Measurements from ENCODE around the gene MS4A14. TPM values are rescaled to one million over a fixed set of nuclear protein-coding genes. Genes with fewer than 3 reads are reported as not detected.

Gene MS4A14
- total RNA-seq, 2 experiments from 2014 or later, result not detected

DNA sequence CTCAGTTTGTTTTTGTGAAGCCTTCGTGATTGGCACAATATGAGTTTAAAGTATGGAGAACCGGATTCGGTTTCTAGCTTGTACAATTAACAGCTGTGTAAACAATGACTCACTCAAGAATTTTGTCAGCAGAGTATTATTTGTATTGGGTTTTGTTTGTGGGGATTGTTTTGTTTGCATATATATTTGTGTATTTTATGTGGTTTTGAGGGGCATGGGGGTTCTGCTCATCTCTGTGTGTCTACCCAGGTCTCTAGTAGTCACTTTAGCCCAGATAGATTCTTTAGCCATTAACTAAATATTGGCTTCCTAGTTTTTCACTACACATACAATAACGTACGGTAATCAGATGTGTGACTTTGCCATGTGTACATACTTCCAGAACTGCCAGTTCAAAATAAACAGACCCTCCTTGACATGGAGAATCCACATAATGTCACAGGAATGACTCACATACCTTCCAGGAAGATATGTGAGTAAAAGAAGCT is 25.4 kb upstream of the MS4A14 start:
- ChIA-PET POLR2A (no interaction called here), CTCF (interaction anchor here (0.7 to 1.5 kb wide), 3 partner anchors 8 to 26 kb away, joined by 3 read pairs; no protein-coding TSS in a partner anchor)
- H3K27me3 Mint-ChIP-seq, result peaks cover 18% of the 10 kb centered on the region
- H3K27ac Mint-ChIP-seq, result no peak overlapping the region
- H3K4me1 Mint-ChIP-seq, result no peaks in the 10 kb centered on the region
- DNase-seq, result no peak
- no peaks in the 10 kb centered on the region for H3K9me3 Mint-ChIP-seq
- no peaks in the 10 kb centered on the region for H3K36me3 Mint-ChIP-seq (ENCODE audit: low read depth)
- H3K4me3 Mint-ChIP-seq, result no peak overlapping the region

DNA sequence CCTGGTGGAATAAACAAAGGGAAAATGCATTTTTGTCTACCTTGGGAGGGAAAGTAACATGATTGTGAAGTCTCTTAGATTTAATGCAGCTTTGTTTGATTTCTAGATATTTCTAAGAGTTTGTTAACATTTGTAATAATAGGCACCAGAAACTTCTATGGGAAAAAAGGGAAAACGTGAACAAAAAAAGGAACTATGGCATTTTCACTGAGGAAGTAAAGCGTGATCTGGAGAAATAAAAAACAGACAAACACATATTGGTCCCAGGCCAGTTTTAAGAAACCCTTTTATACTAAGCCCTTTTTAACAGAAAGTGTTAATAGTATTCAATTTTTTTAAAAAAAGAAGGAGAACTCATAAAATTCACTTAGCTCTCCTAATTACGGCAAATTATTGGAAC is 24.9 kb upstream of the MS4A14 start:
- H3K9me3 Mint-ChIP-seq, result no peaks in the 10 kb centered on the region
- no peak overlapping the region for H3K27ac Mint-ChIP-seq
- H3K4me1 Mint-ChIP-seq, result no peaks in the 10 kb centered on the region
- no peak overlapping the region for H3K4me3 Mint-ChIP-seq
- H3K36me3 Mint-ChIP-seq (ENCODE audit: low read depth), result no peaks in the 10 kb centered on the region
- ChIA-PET CTCF (interaction anchor here (0.7 to 1.5 kb wide), 2 partner anchors 8 to 26 kb away, joined by 3 read pairs; no protein-coding TSS in a partner anchor), POLR2A (no interaction called here)
- H3K27me3 Mint-ChIP-seq, result peaks cover 18% of the 10 kb centered on the region
- no peak for DNase-seq

DNA sequence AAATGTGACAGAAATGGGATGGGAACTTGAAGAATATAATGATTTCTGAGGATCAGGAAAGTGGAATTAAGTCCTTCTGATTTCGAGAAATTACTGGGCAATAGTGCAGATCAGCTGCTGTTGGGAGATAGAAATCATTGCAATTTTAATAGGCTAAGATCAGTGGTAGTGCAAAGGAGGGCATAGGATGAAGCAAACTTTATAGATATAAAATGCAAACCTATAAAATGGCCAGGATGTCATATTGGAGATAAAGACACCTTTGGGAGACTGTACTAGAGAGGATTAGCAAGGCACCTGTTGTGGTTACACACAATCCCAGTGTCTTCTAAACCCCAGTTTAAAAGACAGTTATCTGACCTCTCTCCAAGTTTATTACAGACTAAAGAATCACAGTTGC is 24.4 kb upstream of the MS4A14 start:
- POLR2A ChIA-PET, result no interaction called here
- H3K36me3 Mint-ChIP-seq (ENCODE audit: low read depth), result no peaks in the 10 kb centered on the region
- peaks cover 18% of the 10 kb centered on the region for H3K27me3 Mint-ChIP-seq
- no peaks in the 10 kb centered on the region for H3K9me3 Mint-ChIP-seq
- H3K4me1 Mint-ChIP-seq, result no peaks in the 10 kb centered on the region
- no peak overlapping the region for H3K27ac Mint-ChIP-seq
- DNase-seq, result no peak
- CTCF ChIA-PET, result interaction anchor here (1.5 kb wide), 1 partner anchor 9 kb away, joined by 3 read pairs; no protein-coding TSS in a partner anchor
- no peak overlapping the region for H3K4me3 Mint-ChIP-seq

DNA sequence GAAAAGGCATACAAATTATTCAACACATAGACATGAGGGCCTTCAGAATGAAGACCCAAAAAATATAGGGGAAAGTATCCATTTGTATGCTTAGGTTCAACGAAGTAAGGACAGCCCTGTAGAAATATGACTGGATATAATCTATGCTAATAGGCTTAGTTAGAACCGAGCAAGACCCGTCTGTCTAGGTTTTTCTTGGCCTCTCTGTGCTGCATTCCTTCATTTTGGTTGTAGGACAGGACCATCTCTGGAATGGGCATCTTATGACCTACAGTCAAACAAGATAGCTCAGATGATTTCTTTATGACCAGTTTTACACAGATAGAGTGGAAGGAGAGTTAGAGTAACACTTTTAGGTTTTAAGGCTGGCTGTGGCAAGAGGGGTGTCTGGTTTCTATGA is 23.5 kb upstream of the MS4A14 start:
- Mint-ChIP-seq H3K4me3 (no peak overlapping the region), H3K36me3 (ENCODE audit: low read depth) (no peaks in the 10 kb centered on the region), H3K27me3 (peaks cover 18% of the 10 kb centered on the region), H3K4me1 (no peaks in the 10 kb centered on the region), H3K27ac (no peak overlapping the region), H3K9me3 (no peaks in the 10 kb centered on the region)
- CTCF ChIA-PET, result no interaction called here
- DNase-seq, result no peak
- POLR2A ChIA-PET, result no interaction called here

DNA sequence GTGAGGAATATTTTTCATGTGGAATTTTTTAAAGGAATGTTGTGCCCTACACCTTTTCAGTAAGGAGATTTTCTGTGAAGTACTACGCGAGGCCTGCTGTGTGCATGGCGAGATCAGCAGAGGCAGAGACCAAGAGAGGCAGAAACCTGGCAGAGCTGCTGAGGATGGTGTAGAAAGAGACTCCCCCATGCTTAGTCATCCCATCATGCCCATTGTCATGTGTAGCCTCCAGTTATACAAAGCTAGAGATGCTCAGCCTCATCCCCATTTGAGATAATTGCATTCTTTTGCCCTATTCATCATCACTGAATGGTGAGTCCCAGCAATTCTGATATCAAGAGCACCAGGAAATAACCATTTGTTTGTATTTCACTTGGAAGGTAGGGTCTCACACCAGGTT is 20.9 kb upstream of the MS4A14 start:
- no peaks in the 10 kb centered on the region for H3K36me3 Mint-ChIP-seq (ENCODE audit: low read depth)
- H3K9me3 Mint-ChIP-seq, result no peaks in the 10 kb centered on the region
- peaks cover 13% of the 10 kb centered on the region for H3K27me3 Mint-ChIP-seq
- H3K4me3 Mint-ChIP-seq, result no peak overlapping the region
- H3K27ac Mint-ChIP-seq, result no peak overlapping the region
- CTCF ChIA-PET, result no interaction called here
- POLR2A ChIA-PET, result no interaction called here
- peaks cover 5% of the 10 kb centered on the region for H3K4me1 Mint-ChIP-seq
- no peak for DNase-seq

DNA sequence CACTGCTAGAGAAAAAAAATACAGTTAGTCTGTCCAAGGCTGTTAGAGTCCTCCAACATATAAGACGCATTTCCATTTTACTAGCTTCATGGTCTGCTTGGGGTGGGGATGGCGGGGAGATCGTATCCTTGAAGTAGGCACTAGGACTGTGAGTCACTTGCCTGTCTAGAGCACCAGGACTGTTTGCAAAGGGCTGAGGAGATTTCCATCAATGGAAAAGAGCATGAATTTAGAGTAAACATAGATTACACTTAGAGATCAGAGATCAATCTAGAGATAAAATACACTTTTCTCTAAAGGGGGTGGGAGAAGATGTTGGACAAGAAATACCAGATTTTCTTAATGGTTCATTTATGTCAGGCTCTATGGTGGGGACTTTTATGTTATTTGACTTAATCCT is 19.7 kb upstream of the MS4A14 start:
- ChIA-PET POLR2A (no interaction called here), CTCF (no interaction called here)
- Mint-ChIP-seq H3K9me3 (no peaks in the 10 kb centered on the region), H3K27me3 (peaks cover 10% of the 10 kb centered on the region), H3K4me1 (peaks cover 5% of the 10 kb centered on the region), H3K4me3 (no peak overlapping the region), H3K36me3 (ENCODE audit: low read depth) (no peaks in the 10 kb centered on the region), H3K27ac (no peak overlapping the region)
- no peak for DNase-seq

DNA sequence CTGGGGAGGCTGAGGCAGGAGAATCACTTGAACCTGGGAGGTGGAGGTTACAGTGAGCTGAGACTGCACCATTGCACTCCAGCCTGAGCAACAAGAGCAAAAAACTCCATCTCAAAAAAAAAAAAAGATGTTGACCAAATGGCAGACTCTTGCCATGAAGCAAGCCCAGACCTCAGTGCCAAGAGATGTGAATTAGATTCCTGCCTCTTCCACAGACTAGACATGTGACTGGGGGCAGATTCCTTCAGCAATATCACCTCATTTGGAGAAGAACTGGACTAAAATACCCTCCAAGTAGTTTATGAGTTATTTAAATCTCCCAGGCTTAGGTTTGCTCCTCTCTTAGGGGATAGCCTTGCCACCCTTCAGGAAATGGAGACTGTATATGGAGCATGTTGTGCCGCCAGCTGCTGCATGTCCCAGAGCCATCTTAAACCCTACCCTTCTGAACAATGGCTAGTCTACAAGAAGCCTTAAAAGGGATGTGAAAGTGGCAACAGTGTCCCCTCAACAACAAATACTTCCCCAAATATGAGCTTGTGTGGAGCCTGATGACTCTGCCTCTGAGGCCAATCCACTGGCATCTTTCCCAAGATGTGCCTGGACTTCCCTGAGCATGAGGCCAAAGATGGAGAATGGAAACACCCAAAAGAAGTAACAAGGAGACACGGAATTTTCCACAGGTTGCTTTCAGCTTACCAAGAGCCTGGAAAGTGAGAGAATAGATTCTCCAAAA is 18.7 kb upstream of the MS4A14 start:
- H3K9me3 Mint-ChIP-seq, result no peaks in the 10 kb centered on the region
- DNase-seq, result no peak
- no peak overlapping the region for H3K4me3 Mint-ChIP-seq
- POLR2A ChIA-PET, result no interaction called here
- H3K27ac Mint-ChIP-seq, result no peak overlapping the region
- no peaks in the 10 kb centered on the region for H3K36me3 Mint-ChIP-seq (ENCODE audit: low read depth)
- H3K27me3 Mint-ChIP-seq, result peaks cover 8% of the 10 kb centered on the region
- H3K4me1 Mint-ChIP-seq, result peaks cover 5% of the 10 kb centered on the region
- CTCF ChIA-PET, result interaction anchor here (0.8 kb wide), 1 partner anchor 44 kb away, joined by 3 read pairs; no protein-coding TSS in a partner anchor

DNA sequence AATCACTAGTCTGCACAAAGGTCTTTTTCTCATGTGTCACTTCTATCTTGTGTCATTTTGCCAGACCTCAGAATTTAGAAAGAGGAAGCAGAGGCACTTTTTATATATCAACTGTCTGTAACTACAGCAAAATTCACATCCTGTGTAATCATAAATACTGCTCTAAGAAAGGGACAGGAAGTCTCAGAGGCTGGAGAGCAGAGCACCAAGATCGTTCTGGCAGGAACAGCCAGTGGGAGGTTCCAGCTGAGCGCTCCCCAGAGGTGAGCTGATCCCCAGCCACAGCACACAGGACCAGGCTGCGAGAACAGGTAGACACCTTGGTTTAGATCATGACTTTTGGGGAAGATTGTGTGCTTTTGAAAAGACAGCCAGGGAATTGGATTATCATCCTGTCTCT is 17.9 kb upstream of the MS4A14 start, which contains the start of gene MS4A7:
Gene MS4A7 (plus strand): TSS at position 179 of the 400 bp plus-strand sequence. CDS start 4,610 bp downstream, outside the sequence.
- no peak for DNase-seq
- no peak within 1 kb of the TSS for H3K4me3 Mint-ChIP-seq
- peaks cover 5% of the 10 kb centered on the region for H3K4me1 Mint-ChIP-seq
- peaks cover 8% of the 10 kb centered on the region for H3K27me3 Mint-ChIP-seq
- H3K36me3 Mint-ChIP-seq (ENCODE audit: low read depth), result no peaks in the 10 kb centered on the region
- no peaks in the 10 kb centered on the region for H3K9me3 Mint-ChIP-seq
- ChIA-PET CTCF (interaction anchor here (0.8 kb wide), 1 partner anchor 45 kb away, joined by 3 read pairs; no protein-coding TSS in a partner anchor), POLR2A (no interaction called here)
- H3K27ac Mint-ChIP-seq, result no peak within 1 kb of the TSS

DNA sequence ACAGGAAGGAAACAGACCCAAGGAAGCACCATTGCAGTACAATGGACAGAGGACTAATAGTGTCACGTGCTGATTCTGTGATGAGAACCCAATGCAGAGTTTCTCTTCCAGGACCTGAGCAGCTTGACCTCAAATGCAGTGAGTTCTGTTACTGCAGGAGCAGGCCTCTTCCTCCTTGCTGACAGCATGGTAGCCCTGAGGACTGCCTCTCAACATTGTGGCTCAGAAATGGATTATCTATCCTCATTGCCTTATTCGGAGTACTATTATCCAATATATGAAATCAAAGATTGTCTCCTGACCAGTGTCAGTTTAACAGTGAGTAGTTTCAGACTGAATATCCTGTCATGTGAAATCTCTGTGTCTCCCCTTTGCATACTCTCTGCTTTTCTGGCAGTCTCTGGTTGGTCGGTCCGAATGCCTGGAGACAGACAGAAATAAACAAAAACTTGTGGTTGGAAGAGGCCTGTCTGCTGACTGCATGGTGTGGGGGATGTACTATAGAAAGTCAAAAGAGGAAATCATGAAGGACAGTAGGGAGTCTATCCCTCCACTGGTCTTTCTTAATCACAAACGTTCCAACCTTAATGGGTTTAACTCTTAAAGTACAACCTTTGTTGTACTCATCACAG is 6.9 kb upstream of the MS4A14 start:
- CTCF ChIA-PET, result interaction anchor here (0.9 kb wide), 1 partner anchor 26 kb away, joined by 3 read pairs; no protein-coding TSS in a partner anchor

DNA sequence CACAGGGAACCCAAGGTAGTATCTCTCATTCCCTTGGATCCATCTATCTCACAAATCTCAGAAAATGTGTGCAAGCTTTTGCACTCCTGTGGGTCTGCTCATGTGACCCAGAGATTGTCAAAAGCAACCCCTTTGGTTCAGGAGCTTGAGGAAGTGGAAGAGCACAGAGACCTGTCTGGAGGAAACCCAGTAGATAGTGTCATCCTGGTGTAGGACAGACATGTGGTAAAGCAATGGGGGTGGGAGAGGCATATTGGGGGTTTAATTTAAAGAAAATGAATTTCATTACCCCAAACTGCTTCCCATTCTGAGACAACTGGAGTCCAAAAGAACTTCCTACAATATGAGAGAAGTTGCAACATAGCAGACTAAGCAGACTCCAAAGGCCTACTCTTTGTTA is 5.8 kb upstream of the MS4A14 start:
- Mint-ChIP-seq H3K27me3 (peaks cover 4% of the 10 kb centered on the region), H3K36me3 (ENCODE audit: low read depth) (no peaks in the 10 kb centered on the region), H3K4me3 (no peak overlapping the region), H3K4me1 (no peaks in the 10 kb centered on the region), H3K9me3 (no peaks in the 10 kb centered on the region), H3K27ac (no peak overlapping the region)
- no peak for DNase-seq
- CTCF ChIA-PET, result no interaction called here
- POLR2A ChIA-PET, result no interaction called here

More for the DNA sequence above, 6.9 kb upstream of the MS4A14 start:
- no peak overlapping the region for H3K4me3 Mint-ChIP-seq
- H3K27ac Mint-ChIP-seq, result no peak overlapping the region
- H3K9me3 Mint-ChIP-seq, result no peaks in the 10 kb centered on the region
- peaks cover 4% of the 10 kb centered on the region for H3K27me3 Mint-ChIP-seq
- POLR2A ChIA-PET, result no interaction called here
- no peak for DNase-seq
- H3K4me1 Mint-ChIP-seq, result no peaks in the 10 kb centered on the region
- H3K36me3 Mint-ChIP-seq (ENCODE audit: low read depth), result no peaks in the 10 kb centered on the region

DNA sequence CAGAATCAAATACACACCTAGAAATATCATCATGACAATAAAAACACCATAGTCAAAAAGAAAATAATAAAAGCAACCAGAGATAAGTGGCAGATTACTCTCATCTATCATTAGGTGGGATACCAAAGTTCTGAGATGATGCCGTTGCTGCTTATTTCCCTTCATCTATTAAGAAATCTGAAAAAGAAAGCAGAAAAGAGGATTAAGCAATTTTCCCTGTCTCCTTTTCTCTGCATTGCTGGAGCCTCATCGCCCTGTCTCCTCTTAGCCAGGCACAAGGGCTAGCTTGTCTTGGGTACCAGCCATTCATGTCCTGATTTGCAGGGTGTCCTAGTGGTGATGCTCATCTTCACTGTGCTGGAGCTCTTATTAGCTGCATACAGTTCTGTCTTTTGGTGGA is 3.9 kb upstream of the MS4A14 start:
- H3K27me3 Mint-ChIP-seq, result no peaks in the 10 kb centered on the region
- ChIA-PET CTCF (interaction anchor here (1.0 kb wide), 1 partner anchor 29 kb away, joined by 4 read pairs; no protein-coding TSS in a partner anchor), POLR2A (no interaction called here)
- H3K4me1 Mint-ChIP-seq, result peaks cover 5% of the 10 kb centered on the region
- H3K27ac Mint-ChIP-seq, result no peak overlapping the region
- no peaks in the 10 kb centered on the region for H3K9me3 Mint-ChIP-seq
- H3K36me3 Mint-ChIP-seq (ENCODE audit: low read depth), result no peaks in the 10 kb centered on the region
- DNase-seq, result no peak
- H3K4me3 Mint-ChIP-seq, result no peak overlapping the region

DNA sequence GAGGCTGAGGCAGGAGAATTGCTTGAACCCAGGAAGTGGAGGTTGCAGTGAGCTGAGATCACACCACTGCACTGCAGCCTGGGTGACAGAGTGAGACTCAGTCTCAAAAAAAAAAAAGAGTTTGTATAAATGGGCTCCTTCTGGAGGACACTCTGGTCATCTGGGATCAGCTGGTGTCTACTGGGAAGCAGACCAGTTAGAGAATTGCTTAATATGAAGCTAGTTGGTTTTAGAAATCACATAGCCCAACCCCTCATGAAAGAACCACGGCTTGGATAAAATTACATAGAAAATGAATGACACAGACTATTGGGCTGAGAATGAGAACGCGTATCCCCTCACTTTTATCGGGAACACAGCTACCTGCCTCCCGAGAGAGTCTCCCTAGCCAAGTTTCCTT is 3.2 kb upstream of the MS4A14 start:
- DNase-seq, result no peak
- H3K27me3 Mint-ChIP-seq, result no peaks in the 10 kb centered on the region
- H3K4me1 Mint-ChIP-seq, result peaks cover 5% of the 10 kb centered on the region
- CTCF ChIA-PET, result interaction anchor here (1.0 kb wide), 1 partner anchor 30 kb away, joined by 4 read pairs; no protein-coding TSS in a partner anchor
- POLR2A ChIA-PET, result no interaction called here
- H3K27ac Mint-ChIP-seq, result no peak overlapping the region
- H3K36me3 Mint-ChIP-seq (ENCODE audit: low read depth), result no peaks in the 10 kb centered on the region
- H3K4me3 Mint-ChIP-seq, result no peak overlapping the region
- H3K9me3 Mint-ChIP-seq, result no peaks in the 10 kb centered on the region

DNA sequence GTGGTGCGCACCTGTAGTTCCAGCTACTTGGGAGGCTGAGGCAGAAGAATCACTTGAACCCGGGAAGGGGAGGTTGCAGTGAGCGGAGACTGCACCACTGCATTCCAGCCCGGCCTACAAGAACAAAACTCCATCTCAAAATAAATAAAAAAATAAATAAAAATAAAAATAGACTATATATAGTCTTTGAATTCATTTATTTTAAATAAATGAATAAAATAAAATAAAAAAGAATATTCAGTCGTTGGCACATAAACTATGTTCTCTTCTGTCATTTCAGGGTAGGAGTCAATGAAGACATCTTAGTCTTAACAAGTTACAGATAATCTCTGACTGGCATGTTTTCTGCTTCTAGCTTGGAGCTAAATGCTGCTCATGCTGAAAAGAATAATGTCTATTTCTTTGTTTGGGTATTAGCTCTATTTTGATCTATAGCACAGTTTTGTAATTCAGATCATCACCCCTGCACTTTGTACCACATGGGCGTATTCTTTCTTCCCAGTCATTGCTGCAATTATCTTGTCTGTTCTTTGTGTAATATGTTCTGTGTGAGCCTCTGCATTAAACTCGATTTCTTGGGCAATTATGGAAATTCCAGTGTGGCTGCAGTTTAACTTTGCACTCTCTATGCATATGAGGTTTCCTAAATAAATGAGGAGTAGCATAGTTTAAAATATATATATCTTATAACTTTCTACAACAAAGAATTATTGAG is 1.4 kb upstream of the MS4A14 start:
- H3K4me3 Mint-ChIP-seq, result no peak overlapping the region
- H3K9me3 Mint-ChIP-seq, result no peaks in the 10 kb centered on the region
- no peaks in the 10 kb centered on the region for H3K27me3 Mint-ChIP-seq
- DNase-seq, result no peak
- no peak overlapping the region for H3K27ac Mint-ChIP-seq
- ChIA-PET POLR2A (no interaction called here), CTCF (no interaction called here)
- no peaks in the 10 kb centered on the region for H3K36me3 Mint-ChIP-seq (ENCODE audit: low read depth)
- H3K4me1 Mint-ChIP-seq, result peaks cover 5% of the 10 kb centered on the region

Data from activated CD4-positive, alpha-beta memory T cell treated with anti-CD3 and anti-CD28 coated beads, Interleukin-2, amount 10 ng/mL, durations not matched to agents 7 days and 5 days (primary cell).